A673 (cell line): ENCODE measurements around the gene IMP4.

ENCODE experiments used
- EZH2 ChIP-seq: fragments of 200-600 bp; sonication (generic); IDR thresholded peaks from 2 replicates; pipeline ENCODE4 v1.6.1; 2017; ENCODE audit warnings: borderline replicate concordance, low read depth, mild to moderate bottlenecking, mixed read lengths, antibody characterized with exemption, low read length; ENCODE audit not compliant: poor library complexity, severe bottlenecking
- TF ChIP-seq, protein P1 (sequence below): fragments of 300-800, 200-600 bp; sonication (generic); conservative IDR thresholded peaks from 2 replicates; pipeline ENCODE4 v1.5.1; 2017; ENCODE audit warnings: low read depth, mild to moderate bottlenecking, antibody characterized with exemption, low read length, moderate library complexity, mixed read lengths

DNA sequence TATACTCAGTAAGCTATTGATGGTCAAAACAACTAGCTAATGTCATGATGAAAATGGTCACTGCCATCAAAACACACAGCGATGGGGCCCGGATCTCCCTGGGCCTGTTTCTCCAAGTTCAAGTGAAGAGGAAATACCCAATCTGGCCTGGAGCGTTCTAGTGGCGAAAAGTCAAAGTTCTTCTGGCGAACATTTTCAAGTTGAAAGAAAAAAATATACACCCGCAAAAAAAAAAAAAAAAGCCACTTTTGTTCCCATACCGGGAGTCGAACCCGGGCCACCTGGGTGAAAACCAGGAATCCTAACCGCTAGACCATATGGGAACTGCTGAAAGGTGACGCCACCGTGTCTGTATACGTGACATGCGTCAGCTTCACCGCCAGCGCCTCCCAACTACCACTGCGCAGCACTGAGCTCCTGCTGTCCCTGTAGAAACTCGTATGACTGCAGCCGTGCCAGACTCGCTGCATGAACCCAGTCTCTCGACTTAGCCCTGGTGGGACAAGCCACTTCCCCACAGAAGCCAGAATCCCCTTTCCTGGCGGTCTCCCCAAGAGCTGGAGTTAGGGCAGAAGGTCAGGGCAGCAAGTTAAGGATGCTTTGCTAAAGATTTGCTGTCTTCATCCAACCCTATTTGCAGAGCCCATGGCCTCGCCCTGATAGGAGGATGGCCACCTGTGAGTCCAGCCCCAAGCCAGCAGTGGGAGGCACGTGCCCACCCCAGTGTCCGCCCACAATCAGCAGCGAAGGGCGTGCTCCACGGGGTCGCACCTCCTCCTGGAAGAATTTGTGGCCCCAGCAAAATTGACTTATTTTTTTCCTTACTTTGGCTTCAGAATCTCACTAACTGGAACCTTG lies 5.6 kb upstream of the IMP4 start:
- TF ChIP-seq, protein P1, sequence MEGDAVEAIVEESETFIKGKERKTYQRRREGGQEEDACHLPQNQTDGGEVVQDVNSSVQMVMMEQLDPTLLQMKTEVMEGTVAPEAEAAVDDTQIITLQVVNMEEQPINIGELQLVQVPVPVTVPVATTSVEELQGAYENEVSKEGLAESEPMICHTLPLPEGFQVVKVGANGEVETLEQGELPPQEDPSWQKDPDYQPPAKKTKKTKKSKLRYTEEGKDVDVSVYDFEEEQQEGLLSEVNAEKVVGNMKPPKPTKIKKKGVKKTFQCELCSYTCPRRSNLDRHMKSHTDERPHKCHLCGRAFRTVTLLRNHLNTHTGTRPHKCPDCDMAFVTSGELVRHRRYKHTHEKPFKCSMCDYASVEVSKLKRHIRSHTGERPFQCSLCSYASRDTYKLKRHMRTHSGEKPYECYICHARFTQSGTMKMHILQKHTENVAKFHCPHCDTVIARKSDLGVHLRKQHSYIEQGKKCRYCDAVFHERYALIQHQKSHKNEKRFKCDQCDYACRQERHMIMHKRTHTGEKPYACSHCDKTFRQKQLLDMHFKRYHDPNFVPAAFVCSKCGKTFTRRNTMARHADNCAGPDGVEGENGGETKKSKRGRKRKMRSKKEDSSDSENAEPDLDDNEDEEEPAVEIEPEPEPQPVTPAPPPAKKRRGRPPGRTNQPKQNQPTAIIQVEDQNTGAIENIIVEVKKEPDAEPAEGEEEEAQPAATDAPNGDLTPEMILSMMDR = no peak
- no peak for TF ChIP-seq EZH2
